ENCODE results near the gene HSD11B1.

Gene HSD11B1
- total RNA-seq = 0 to 4.1 (median 0) reads per million in 3 experiments

DNA sequence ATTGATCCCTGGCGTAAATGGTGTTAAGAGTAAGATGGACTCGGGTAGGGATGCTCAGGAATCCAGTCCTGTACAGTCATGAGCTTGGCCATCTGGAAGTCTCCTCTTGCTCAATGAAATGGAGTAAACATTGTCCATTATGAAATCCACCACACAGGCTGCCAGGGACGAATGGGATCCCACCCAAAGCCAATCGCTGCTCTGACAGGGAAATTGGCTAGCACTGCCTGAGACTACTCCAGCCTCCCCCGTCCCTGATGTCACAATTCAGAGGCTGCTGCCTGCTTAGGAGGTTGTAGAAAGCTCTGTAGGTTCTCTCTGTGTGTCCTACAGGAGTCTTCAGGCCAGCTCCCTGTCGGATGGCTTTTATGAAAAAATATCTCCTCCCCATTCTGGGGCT, at the start of gene HSD11B1:
Gene HSD11B1, plus strand, starts transcription at position 263 of the 400 bp plus-strand sequence. Its CDS starts 97 bp downstream, at position 360.
- no peak for DNase-seq

GRCh38 chr1:209655411-209656231, 49.0 kb upstream of the HSD11B1 start:
- no peak for DNase-seq

GRCh38 chr1:209657140-209657879, 47.3 kb upstream of the HSD11B1 start:
- DNase-seq = no peak

- DNase-seq = no peak
Observed at GRCh38 chr1:209657918-209658317, 46.7 kb upstream of the HSD11B1 start.

DNA sequence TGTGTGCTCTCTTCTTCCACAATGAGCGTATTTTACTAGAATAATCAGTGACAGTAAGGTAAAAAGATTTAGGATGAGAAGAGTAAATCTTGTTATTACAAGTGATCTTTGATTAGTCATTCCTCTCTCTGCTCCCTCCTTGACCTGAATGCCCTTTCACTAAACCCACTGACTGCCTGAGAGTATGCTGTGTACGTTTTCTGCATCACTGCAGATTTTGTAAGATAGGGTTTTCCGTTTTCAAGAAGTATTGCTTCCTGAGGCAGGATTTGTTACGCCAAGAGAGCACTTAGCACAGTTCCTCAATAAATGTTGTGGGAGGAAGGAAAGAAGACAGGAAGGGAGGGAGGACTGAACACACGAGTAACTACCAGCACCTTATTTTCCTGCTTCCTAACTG, 44.7 kb upstream of the HSD11B1 start:
- no peak for DNase-seq

DNA sequence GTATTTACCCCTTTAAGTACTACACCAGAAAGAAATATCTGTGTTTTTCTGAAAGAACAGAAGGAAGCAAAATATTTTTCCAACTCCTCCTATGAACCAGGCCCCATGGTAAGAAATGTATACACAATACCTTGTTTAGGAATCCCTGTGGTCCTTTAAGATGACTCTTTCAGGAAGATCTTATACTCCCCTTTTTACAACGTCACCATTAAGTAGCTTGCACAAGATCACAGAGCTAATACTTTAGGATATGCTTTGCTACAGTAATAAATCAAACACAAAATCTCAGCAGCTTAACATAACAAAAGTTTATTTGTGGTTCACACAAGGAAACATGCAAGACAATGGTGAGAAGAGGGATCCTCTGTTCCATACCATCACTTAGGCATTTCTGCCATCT, 43.6 kb upstream of the HSD11B1 start:
- DNase-seq = no peak

DNA sequence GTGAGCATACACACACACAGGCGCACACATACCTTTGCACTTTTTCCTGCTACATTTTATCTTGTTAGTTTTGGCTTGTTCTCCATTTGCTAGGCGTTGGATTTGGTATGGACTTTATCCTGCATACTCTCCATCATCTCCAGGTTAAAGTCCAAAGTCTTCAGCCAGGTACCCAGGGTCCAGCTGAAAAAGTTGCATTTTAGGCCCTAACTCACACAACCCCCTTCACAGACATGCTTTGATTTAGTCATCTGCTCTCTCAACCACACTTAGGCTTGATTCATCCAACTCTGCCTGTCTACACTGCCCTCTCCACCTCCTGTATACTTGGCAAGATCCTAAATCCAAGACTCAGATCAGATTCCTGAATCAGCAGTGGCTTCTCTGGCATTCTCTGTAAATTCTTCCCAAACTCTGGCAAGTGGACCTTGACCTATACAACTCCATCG, 41.7 kb upstream of the HSD11B1 start:
- DNase-seq = no peak

DNA sequence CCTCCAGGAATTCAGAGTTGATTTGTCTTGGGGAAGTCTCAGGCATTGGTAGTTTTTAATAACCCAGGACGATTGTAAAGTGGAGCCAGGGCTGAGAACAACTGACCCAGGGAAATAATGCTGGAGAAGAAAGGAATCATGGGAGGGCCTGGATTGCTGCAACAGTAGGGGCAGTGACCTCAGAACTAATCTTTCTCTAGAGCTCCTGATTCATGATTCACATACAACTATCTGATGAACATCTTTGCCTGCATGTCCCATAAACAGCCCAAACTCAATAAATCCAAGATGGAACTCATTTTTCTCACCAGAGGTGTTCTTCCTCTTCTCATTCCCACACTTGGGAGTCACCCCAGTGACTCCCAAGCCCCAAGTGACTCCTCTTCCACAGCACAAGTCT, 37.5 kb upstream of the HSD11B1 start:
- DNase-seq = no peak

DNA sequence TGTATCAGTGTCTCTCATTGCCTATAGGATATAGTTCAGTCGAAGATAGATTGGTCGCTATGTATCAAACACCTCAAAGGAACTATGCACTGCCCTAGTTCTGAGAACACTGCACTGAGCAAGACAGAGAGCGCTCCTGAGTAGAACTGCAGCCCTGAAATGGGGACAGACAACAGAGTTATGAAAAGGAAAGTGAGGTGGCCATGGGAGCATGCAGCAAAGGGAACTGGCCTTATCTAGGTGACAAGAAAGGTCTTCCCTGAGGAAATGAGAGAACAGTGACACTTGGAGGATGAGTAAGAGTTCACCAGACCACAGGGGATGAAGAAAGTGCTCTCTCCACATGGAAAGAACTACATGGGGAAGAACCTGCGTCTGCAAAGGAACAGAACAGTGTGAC, 36.9 kb upstream of the HSD11B1 start:
- DNase-seq = no peak

DNA sequence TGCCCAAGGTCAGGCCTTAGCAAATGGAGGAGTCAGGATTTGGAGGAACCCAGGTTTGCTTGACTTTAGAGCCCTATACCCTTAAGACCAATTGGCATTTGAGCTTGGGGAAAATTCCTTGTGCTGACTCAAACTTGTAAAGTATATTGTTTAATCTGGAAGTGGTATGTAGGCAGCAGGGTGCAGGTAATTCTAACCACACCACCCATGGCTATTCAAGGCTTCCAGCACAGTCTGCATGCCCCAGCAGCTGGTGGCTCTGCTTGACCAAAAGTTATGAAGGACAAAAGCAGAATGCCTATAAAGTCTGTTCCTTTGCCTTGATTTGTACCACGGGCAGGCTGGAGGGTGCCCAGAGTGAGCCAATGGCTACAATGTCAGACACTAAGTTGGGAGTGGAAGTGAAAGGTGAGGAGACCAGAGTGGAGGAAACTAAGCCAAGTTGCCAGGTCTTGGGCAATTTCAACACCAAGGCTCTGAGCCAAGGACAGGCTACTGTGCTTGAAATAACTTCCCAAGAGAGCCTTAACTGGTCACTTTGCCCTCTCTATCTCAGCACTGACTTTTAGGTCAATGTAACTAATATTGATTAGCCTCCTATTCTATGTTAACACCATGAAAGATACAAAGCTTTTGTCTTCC, 34.1 kb upstream of the HSD11B1 start:
- no peak for DNase-seq

DNA sequence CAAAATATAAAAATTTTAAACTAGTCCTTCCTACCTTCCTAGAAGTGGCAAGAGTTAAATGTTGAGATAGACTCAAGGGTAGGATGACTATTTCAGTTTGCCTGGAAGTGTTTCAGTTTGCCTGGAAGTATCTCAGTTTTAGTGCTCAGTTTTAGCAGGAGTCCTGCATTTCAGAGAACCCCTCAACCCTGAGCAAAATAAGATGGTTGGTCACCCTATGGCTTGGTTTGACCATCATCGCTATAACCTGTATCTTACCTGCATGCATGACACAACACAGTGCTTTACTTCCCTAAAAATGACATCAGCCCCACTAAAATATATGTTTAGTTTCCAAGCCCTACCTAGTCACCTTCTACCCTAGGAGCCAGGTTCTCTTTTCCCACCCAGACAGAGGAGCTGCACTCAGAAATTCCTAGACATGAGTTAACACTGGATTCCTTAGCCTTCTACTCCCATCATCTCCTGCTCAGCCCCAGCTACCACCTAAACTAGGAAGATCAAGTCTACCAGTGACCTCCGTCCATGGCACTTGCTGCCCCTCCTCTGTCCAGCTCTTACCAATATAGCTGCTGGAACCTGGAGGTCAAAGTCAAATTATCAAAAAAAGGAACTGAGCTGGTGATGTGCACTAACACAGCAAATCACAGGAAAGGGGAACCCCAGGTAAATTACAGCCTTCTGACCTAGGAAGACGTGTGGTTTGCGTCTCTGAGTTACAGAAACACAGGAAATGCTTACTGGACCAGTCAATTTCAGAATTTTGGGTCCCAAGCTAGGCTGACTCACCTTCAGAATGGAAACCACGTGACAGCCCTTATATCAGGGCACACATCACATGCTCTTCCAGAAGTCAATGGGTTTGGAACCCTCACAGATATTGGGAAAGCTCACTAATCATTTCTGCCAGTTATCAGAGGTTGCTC, 31.7 kb upstream of the HSD11B1 start:
- DNase-seq = peak; percentile 31

- no peak for DNase-seq
Observed at GRCh38 chr1:209673631-209674417, 30.8 kb upstream of the HSD11B1 start.

DNA sequence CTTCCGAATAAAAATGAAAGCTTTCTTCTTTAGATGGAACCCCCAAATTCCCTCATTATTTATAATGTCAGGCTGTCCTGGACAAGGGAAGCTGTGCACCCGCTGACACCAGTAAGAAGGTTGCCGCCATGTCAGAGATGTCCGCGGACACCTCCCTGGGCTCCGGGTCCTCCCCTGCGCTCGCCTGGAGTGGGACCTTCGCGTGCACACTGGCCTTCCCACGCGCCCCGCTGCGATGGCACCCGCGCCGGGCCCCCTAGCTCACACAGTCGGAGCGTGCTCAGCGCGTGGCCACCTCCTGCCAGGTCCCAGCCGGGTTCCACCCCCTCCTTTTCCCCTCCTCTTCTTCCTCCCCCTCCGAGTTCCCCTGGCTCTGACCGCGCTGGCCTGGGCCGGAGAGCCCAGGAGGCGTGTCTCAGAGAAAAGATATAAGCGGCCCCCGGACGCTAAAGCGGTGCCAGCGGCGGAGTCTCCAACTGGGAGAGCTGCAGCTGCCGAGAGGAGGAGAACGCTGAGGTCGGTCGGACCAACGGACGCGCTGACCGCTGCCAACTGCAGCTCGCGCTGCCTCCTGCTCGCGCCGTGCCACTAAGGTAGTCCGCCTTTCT, 29.6 kb upstream of the HSD11B1 start, which contains the start of gene G0S2:
Gene G0S2, plus strand, starts transcription at position 456 of the 608 bp plus-strand sequence. CDS start 273 bp downstream, outside the sequence.
- DNase-seq = no peak

DNA sequence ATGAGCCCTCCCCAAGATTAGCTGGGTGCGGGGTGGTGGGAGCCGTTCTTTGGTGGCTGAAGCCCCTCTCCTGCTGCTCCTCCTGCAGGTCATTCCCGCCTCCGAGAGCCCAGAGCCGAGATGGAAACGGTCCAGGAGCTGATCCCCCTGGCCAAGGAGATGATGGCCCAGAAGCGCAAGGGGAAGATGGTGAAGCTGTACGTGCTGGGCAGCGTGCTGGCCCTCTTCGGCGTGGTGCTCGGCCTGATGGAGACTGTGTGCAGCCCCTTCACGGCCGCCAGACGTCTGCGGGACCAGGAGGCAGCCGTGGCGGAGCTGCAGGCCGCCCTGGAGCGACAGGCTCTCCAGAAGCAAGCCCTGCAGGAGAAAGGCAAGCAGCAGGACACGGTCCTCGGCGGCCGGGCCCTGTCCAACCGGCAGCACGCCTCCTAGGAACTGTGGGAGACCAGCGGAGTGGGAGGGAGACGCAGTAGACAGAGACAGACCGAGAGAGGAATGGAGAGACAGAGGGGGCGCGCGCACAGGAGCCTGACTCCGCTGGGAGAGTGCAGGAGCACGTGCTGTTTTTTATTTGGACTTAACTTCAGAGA, 29.0 kb upstream of the HSD11B1 start:
- no peak for DNase-seq

DNA sequence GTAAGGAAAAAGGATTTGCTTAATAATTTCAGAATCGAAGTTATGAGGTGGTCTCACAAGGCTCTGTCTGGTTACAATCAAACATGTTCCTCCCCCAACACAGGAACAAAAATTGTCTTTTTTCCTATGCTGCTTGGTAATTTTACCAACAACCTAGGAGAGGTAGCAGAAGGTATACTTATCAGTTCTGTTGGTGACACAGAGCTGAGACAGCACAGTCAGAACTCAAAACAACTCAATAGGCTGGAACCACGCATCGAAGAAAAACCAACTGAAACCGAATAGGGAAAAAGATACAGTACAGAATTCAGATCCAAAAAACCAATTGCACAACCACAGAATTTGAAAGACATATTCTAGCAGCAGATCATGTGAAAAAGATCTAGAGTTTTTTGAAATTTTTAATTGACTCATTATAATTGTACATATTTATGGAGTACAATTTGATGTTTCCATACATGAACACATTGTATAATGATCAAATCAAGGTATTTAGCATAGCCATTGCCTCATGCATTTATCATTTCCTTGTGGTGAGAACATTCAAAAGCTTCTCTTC, 25.6 kb upstream of the HSD11B1 start:
- DNase-seq = no peak

- peak; percentile 53 for DNase-seq
Observed at GRCh38 chr1:209685821-209686220, 18.8 kb upstream of the HSD11B1 start.

- DNase-seq = no peak
Observed at GRCh38 chr1:209686322-209686721, 18.3 kb upstream of the HSD11B1 start.

- no peak for DNase-seq
Observed at GRCh38 chr1:209688746-209689234, 15.9 kb upstream of the HSD11B1 start.

- DNase-seq = no peak
Observed at GRCh38 chr1:209689477-209689876, 15.2 kb upstream of the HSD11B1 start.

GRCh38 chr1:209691237-209691636, 13.4 kb upstream of the HSD11B1 start:
- no peak for DNase-seq

Measured in central memory CD4-positive, alpha-beta T cell (primary cell).